ENCODE measurements around the gene ALAD. TPM values are rescaled to one million over a fixed set of nuclear protein-coding genes. Genes with fewer than 3 reads are reported as not detected.

ALAD gene
- total RNA-seq, 1 experiment from 2014 or later = 21.0 TPM

GRCh38 chr9:113427629-113428028, 26.5 kb upstream of the ALAD start:
- Histone ChIP-seq H3K27me3 (ENCODE audit: low read length) (no peaks in the 10 kb centered on the region), H2AFZ (ENCODE audit: low read length) (no peak overlapping the region), H3K9me3 (ENCODE audit: low read length) (no peaks in the 10 kb centered on the region), H3K9me2 (replicated peaks; ENCODE audit: insufficient read depth, low read length) (no peaks in the 10 kb centered on the region), H3K9ac (ENCODE audit: low read length) (no peak overlapping the region), H3K4me3 (ENCODE audit: low read length) (no peak overlapping the region), H3K4me1 (ENCODE audit: low read length) (peaks cover 12% of the 10 kb centered on the region), H3K79me2 (ENCODE audit: low read length) (no peaks in the 10 kb centered on the region), H3K4me2 (ENCODE audit: low read depth, low read length, poor library complexity, severe bottlenecking) (no peak overlapping the region), H3K27ac (ENCODE audit: low read length) (no peak overlapping the region), H3K36me3 (ENCODE audit: insufficient read depth, low read length) (no peaks in the 10 kb centered on the region), H4K20me1 (ENCODE audit: insufficient read depth, low read depth, low read length) (no peaks in the 10 kb centered on the region)
- no peak for DNase-seq

GRCh38 chr9:113426701-113427100, 25.6 kb upstream of the ALAD start:
- H3K4me3 ChIP-seq (ENCODE audit: low read length) = no peak overlapping the region
- H4K20me1 ChIP-seq (ENCODE audit: insufficient read depth, low read depth, low read length) = no peaks in the 10 kb centered on the region
- H3K4me1 ChIP-seq (ENCODE audit: low read length) = peaks cover 12% of the 10 kb centered on the region
- H3K9me3 ChIP-seq (ENCODE audit: low read length) = no peaks in the 10 kb centered on the region
- H3K9me2 ChIP-seq (replicated peaks; ENCODE audit: insufficient read depth, low read length) = no peaks in the 10 kb centered on the region
- no peak overlapping the region for H2AFZ ChIP-seq (ENCODE audit: low read length)
- H3K79me2 ChIP-seq (ENCODE audit: low read length) = no peaks in the 10 kb centered on the region
- no peak for DNase-seq
- no peak overlapping the region for H3K4me2 ChIP-seq (ENCODE audit: low read depth, low read length, poor library complexity, severe bottlenecking)
- H3K27ac ChIP-seq (ENCODE audit: low read length) = no peak overlapping the region
- no peaks in the 10 kb centered on the region for H3K27me3 ChIP-seq (ENCODE audit: low read length)
- H3K36me3 ChIP-seq (ENCODE audit: insufficient read depth, low read length) = no peaks in the 10 kb centered on the region
- no peak overlapping the region for H3K9ac ChIP-seq (ENCODE audit: low read length)

- H4K20me1 ChIP-seq (ENCODE audit: insufficient read depth, low read depth, low read length) = no peaks in the 10 kb centered on the region
- H3K4me2 ChIP-seq (ENCODE audit: low read depth, low read length, poor library complexity, severe bottlenecking) = no peak overlapping the region
- no peaks in the 10 kb centered on the region for H3K79me2 ChIP-seq (ENCODE audit: low read length)
- H3K4me3 ChIP-seq (ENCODE audit: low read length) = no peak overlapping the region
- H3K27me3 ChIP-seq (ENCODE audit: low read length) = no peaks in the 10 kb centered on the region
- no peaks in the 10 kb centered on the region for H3K9me3 ChIP-seq (ENCODE audit: low read length)
- H3K9ac ChIP-seq (ENCODE audit: low read length) = no peak overlapping the region
- no peaks in the 10 kb centered on the region for H3K36me3 ChIP-seq (ENCODE audit: insufficient read depth, low read length)
- H3K27ac ChIP-seq (ENCODE audit: low read length) = no peak overlapping the region
- H3K4me1 ChIP-seq (ENCODE audit: low read length) = peaks cover 12% of the 10 kb centered on the region
- H3K9me2 ChIP-seq (replicated peaks; ENCODE audit: insufficient read depth, low read length) = no peaks in the 10 kb centered on the region
- no peak for DNase-seq
- no peak overlapping the region for H2AFZ ChIP-seq (ENCODE audit: low read length)
These were observed 24.0 kb upstream of the ALAD start for GRCh38 chr9:113425072-113425471.

- Histone ChIP-seq H3K9me2 (replicated peaks; ENCODE audit: insufficient read depth, low read length) (no peaks in the 10 kb centered on the region), H3K79me2 (ENCODE audit: low read length) (no peaks in the 10 kb centered on the region), H3K4me1 (ENCODE audit: low read length) (peaks cover 13% of the 10 kb centered on the region), H3K27ac (ENCODE audit: low read length) (no peak overlapping the region), H3K4me2 (ENCODE audit: low read depth, low read length, poor library complexity, severe bottlenecking) (no peak overlapping the region), H3K36me3 (ENCODE audit: insufficient read depth, low read length) (no peaks in the 10 kb centered on the region), H3K9me3 (ENCODE audit: low read length) (no peaks in the 10 kb centered on the region), H4K20me1 (ENCODE audit: insufficient read depth, low read depth, low read length) (no peaks in the 10 kb centered on the region), H3K9ac (ENCODE audit: low read length) (no peak overlapping the region), H2AFZ (ENCODE audit: low read length) (no peak overlapping the region; the same call in 1 of the 2 replicates), H3K4me3 (ENCODE audit: low read length) (no peak overlapping the region), H3K27me3 (ENCODE audit: low read length) (no peaks in the 10 kb centered on the region)
- DNase-seq = no peak
These were observed 20.6 kb upstream of the ALAD start for GRCh38 chr9:113421726-113422125.

- no peak overlapping the region for H2AFZ ChIP-seq (ENCODE audit: low read length)
- H3K27ac ChIP-seq (ENCODE audit: low read length) = no peak overlapping the region
- H3K4me3 ChIP-seq (ENCODE audit: low read length) = no peak overlapping the region
- H3K27me3 ChIP-seq (ENCODE audit: low read length) = no peaks in the 10 kb centered on the region
- H4K20me1 ChIP-seq (ENCODE audit: insufficient read depth, low read depth, low read length) = no peaks in the 10 kb centered on the region
- H3K4me1 ChIP-seq (ENCODE audit: low read length) = peaks cover 10% of the 10 kb centered on the region
- H3K79me2 ChIP-seq (ENCODE audit: low read length) = no peaks in the 10 kb centered on the region
- no peak for DNase-seq
- H3K36me3 ChIP-seq (ENCODE audit: insufficient read depth, low read length) = no peaks in the 10 kb centered on the region
- no peaks in the 10 kb centered on the region for H3K9me2 ChIP-seq (replicated peaks; ENCODE audit: insufficient read depth, low read length)
- H3K4me2 ChIP-seq (ENCODE audit: low read depth, low read length, poor library complexity, severe bottlenecking) = no peak overlapping the region
- H3K9ac ChIP-seq (ENCODE audit: low read length) = no peak overlapping the region
- H3K9me3 ChIP-seq (ENCODE audit: low read length) = no peaks in the 10 kb centered on the region
These were observed 16.3 kb upstream of the ALAD start for GRCh38 chr9:113417370-113417769.

- H3K4me3 ChIP-seq (ENCODE audit: low read length) = no peak overlapping the region
- H3K79me2 ChIP-seq (ENCODE audit: low read length) = no peaks in the 10 kb centered on the region
- H3K27ac ChIP-seq (ENCODE audit: low read length) = no peak overlapping the region
- H3K9me2 ChIP-seq (replicated peaks; ENCODE audit: insufficient read depth, low read length) = no peaks in the 10 kb centered on the region
- 0 out of 2 replicates have a peak overlapping the region, but pooled peaks have one; percentile 20 for H3K9ac ChIP-seq (ENCODE audit: low read length)
- no peaks in the 10 kb centered on the region for H3K27me3 ChIP-seq (ENCODE audit: low read length)
- H3K4me2 ChIP-seq (ENCODE audit: low read depth, low read length, poor library complexity, severe bottlenecking) = no peak overlapping the region
- DNase-seq = peak; percentile 51
- H4K20me1 ChIP-seq (ENCODE audit: insufficient read depth, low read depth, low read length) = no peaks in the 10 kb centered on the region
- H3K4me1 ChIP-seq (ENCODE audit: low read length) = peaks cover 17% of the 10 kb centered on the region
- H3K36me3 ChIP-seq (ENCODE audit: insufficient read depth, low read length) = no peaks in the 10 kb centered on the region
- peak overlapping the region; percentile 76; the same call in 1 of the 2 replicates for H2AFZ ChIP-seq (ENCODE audit: low read length)
- no peaks in the 10 kb centered on the region for H3K9me3 ChIP-seq (ENCODE audit: low read length)
These were observed 15.2 kb upstream of the ALAD start for GRCh38 chr9:113416149-113416721.

- Histone ChIP-seq H3K4me3 (ENCODE audit: low read length) (peak within 1 kb of the TSS; percentile 97), H3K9ac (ENCODE audit: low read length) (peak within 1 kb of the TSS; percentile 98), H3K27me3 (ENCODE audit: low read length) (no peaks in the 10 kb centered on the region), H3K4me2 (ENCODE audit: low read depth, low read length, poor library complexity, severe bottlenecking) (peak within 1 kb of the TSS; percentile 99), H3K79me2 (ENCODE audit: low read length) (peaks cover 30% of the 10 kb centered on the region), H3K27ac (ENCODE audit: low read length) (peak within 1 kb of the TSS; percentile 93), H3K9me2 (replicated peaks; ENCODE audit: insufficient read depth, low read length) (no peaks in the 10 kb centered on the region), H3K36me3 (ENCODE audit: insufficient read depth, low read length) (peaks cover 15% of the 10 kb centered on the region), H3K4me1 (ENCODE audit: low read length) (peaks cover 32% of the 10 kb centered on the region), H3K9me3 (ENCODE audit: low read length) (no peaks in the 10 kb centered on the region), H4K20me1 (ENCODE audit: insufficient read depth, low read depth, low read length) (no peaks in the 10 kb centered on the region), H2AFZ (ENCODE audit: low read length) (peak within 1 kb of the TSS; percentile 72; the same call in 1 of the 2 replicates)
- DNase-seq = peak; percentile 99
These were observed 9.3 kb upstream of the ALAD start, which contains the start of the genes C9orf43 and POLE3 for GRCh38 chr9:113410207-113410864. Gene C9orf43 (plus strand): TSS chr9:113410747. CDS start chr9:113413494, 2,747 bp downstream. Gene POLE3 (minus strand): TSS chr9:113410675. CDS start chr9:113410293, 382 bp downstream.

- H2AFZ ChIP-seq (ENCODE audit: low read length) = no peak overlapping the region
- peaks cover 30% of the 10 kb centered on the region for H3K79me2 ChIP-seq (ENCODE audit: low read length)
- H3K27ac ChIP-seq (ENCODE audit: low read length) = peak overlapping the region; percentile 93
- no peaks in the 10 kb centered on the region for H3K27me3 ChIP-seq (ENCODE audit: low read length)
- peaks cover 15% of the 10 kb centered on the region for H3K36me3 ChIP-seq (ENCODE audit: insufficient read depth, low read length)
- no peaks in the 10 kb centered on the region for H3K9me3 ChIP-seq (ENCODE audit: low read length)
- H3K4me3 ChIP-seq (ENCODE audit: low read length) = peak overlapping the region; percentile 97
- DNase-seq = no peak
- peak overlapping the region; percentile 99 for H3K4me2 ChIP-seq (ENCODE audit: low read depth, low read length, poor library complexity, severe bottlenecking)
- H3K9ac ChIP-seq (ENCODE audit: low read length) = peak overlapping the region; percentile 98
- no peaks in the 10 kb centered on the region for H3K9me2 ChIP-seq (replicated peaks; ENCODE audit: insufficient read depth, low read length)
- H3K4me1 ChIP-seq (ENCODE audit: low read length) = peaks cover 32% of the 10 kb centered on the region
- no peaks in the 10 kb centered on the region for H4K20me1 ChIP-seq (ENCODE audit: insufficient read depth, low read depth, low read length)
These were observed 8.8 kb upstream of the ALAD start for GRCh38 chr9:113409883-113410206.
